GM12878 (cell line): ENCODE data around the gene NOC2L. TPM values are rescaled to one million over a fixed set of nuclear protein-coding genes. Genes with fewer than 3 reads are reported as not detected.

Experiments used
- ASH2L ChIP-seq: fragments of 300-600, 200-600 bp; sonication (generic); IDR thresholded peaks from 2 replicates; pipeline ENCODE4 v1.6.1; 2017; ENCODE audit warnings: low read depth, mild to moderate bottlenecking, borderline replicate concordance
- E4F1 ChIP-seq: fragments of 450-650 bp; IDR thresholded peaks from 2 replicates; pipeline ENCODE4 v1.6.1; 2018; ENCODE audit warnings: borderline replicate concordance, mild to moderate bottlenecking; ENCODE audit not compliant: partially characterized antibody
- TCF3 ChIP-seq: IDR thresholded peaks from 2 replicates; pipeline ENCODE4 v1.6.1; 2012; ENCODE audit warnings: low read depth, mild to moderate bottlenecking, low read length, borderline replicate concordance; ENCODE audit not compliant: insufficient read depth
- ZBTB11 ChIP-seq: fragments of 450-650 bp; formaldehyde crosslinking; IDR thresholded peaks from 2 replicates; pipeline ENCODE4 v1.5.0; 2022; ENCODE audit warnings: mild to moderate bottlenecking, missing genetic modification characterization
- ZNF207 ChIP-seq: fragments of 450-650 bp; IDR thresholded peaks from 2 replicates; pipeline ENCODE4 v1.6.1; 2014; ENCODE audit warnings: antibody characterized with exemption, mild to moderate bottlenecking, borderline replicate concordance
- polyA plus RNA-seq, 11 experiments: library from polyadenylated mRNA; depleted of rRNA in 4 of 11; unstranded in 6 of 11; stranded (reverse) in 5 of 11; fragments of >200 nt; fragmentation: Nextera tagmentation in 4 of 11; fragmentation: Illumina TruSeq in 1 of 11; extraction: Ambion mirVana in 4 of 11; extraction: Trizol in 1 of 11; gene quantifications; 1 replicate in 1 of 11; 2 replicates in 10 of 11; pipeline versions ENCODE4 v1.2.1 to v1.2.3, GENCODE V29; 2011 to 2016; ENCODE audit warnings: inconsistent platforms in 2 of 11, missing spikeins in 2 of 11, low read depth in 1 of 11
- total RNA-seq, 4 experiments: library from RNA; depleted of rRNA in 3 of 4; stranded (reverse); fragments of >200 nt in 3 of 4; fragmentation: Illumina TruSeq in 1 of 4; extraction: Trizol in 1 of 4; gene quantifications; 2 replicates each; pipeline versions ENCODE4 v1.2.1 to v1.2.3, GENCODE V29; 2013 to 2021

Gene NOC2L
- total and polyA plus RNA-seq, 10 of the 15 experiments (the other 5 are each of a cell fraction or from before 2014, with no cell fraction given): 1.3 to 171 (median 64.3) TPM

DNA sequence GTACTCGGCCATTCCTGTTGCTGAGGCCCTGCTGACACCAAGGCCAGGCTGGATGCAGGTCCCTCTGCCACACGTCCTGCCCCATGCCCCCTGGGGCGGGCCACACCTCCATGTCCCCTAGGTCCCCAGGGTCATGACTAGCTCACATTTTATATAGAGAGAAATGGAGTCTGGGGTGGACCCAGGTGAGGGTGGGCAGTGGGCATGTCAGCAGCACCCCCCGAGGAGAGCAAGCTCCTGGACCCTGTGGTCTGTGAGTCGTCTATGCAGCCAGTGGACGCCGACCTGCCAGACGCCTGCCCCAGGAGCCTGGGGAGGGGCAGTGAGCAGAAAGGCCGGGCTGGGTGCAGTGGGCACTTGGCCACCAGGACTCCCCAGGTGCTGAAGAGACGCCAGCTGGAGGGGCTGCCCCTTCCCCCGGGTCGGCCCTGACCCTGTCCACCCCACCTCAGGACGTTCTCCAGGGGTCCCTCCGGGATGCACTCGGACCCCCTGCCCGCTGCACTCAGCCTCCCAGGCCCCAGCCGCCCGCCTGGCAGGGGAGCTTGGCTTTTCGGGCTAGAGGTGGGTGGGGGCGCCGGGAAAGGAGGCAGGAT is 19.4 kb downstream of the NOC2L start (continued):
- TF ChIP-seq ZBTB11 (CRISPR knock-in tag): no peak
- no peak for TF ChIP-seq ZNF207
- no peak for TF ChIP-seq E4F1
- no peak for TF ChIP-seq TCF3
- no peak for TF ChIP-seq ASH2L
